Kidney (tissue), 14 donors: ENCODE results near the gene MAP3K7CL. TPM values are rescaled to one million over a fixed set of nuclear protein-coding genes. Genes with fewer than 3 reads are reported as not detected.

Source experiments
- DNase-seq, 5 donors: peaks; one replicate each; pipeline ENCODE4 v3.0.0-alpha.2; 2013 to 2020
- FAIRE-seq: peaks from 2 replicates; lab custom pipeline; 2012; peaks lifted over from hg19 to GRCh38; lab: Jason Lieb, UNC
- H3K27ac ChIP-seq, 2 donors: one replicate each; pipeline ENCODE4 v1.7.0; 2013; ENCODE audit warnings: low read depth in 2 of 2, low read length in 2 of 2, inconsistent platforms in 1 of 2
- H3K27me3 ChIP-seq: one replicate; pipeline ENCODE4 v1.7.1; 2013; ENCODE audit warnings: low read length, inconsistent platforms; ENCODE audit not compliant: control insufficient read depth, insufficient read depth
- H3K36me3 ChIP-seq, 3 donors: one replicate each; pipeline versions ENCODE4 v1.7.0 to v1.7.1; 2013; ENCODE audit warnings: low read length in 3 of 3, control low read depth in 1 of 3, inconsistent platforms in 1 of 3; ENCODE audit not compliant: insufficient read depth in 3 of 3, control insufficient read depth in 2 of 3
- H3K4me1 ChIP-seq, 3 donors: one replicate each; pipeline versions ENCODE4 v1.7.0 to v1.7.1; 2013; ENCODE audit warnings: low read length in 3 of 3, inconsistent platforms in 1 of 3, low read depth in 1 of 3; ENCODE audit not compliant: control insufficient read depth in 2 of 3, insufficient read depth in 2 of 3
- H3K4me3 ChIP-seq, 3 donors: one replicate each; pipeline versions ENCODE4 v1.7.0 to v1.8.1; 2013; ENCODE audit warnings: low read length in 3 of 3, control low read depth in 1 of 3, inconsistent platforms in 1 of 3
- H3K9ac ChIP-seq, 3 donors: one replicate each; pipeline versions ENCODE4 v1.7.0 to v1.7.1; 2013; ENCODE audit warnings: low read length in 3 of 3, control low read depth in 1 of 3, inconsistent platforms in 1 of 3
- H3K9me3 ChIP-seq, 3 donors: one replicate each; pipeline versions ENCODE4 v1.7.0 to v1.7.1; 2013; ENCODE audit warnings: low read length in 3 of 3, control low read depth in 1 of 3, inconsistent platforms in 1 of 3; ENCODE audit not compliant: control insufficient read depth in 2 of 3, insufficient read depth in 1 of 3
- CTCF ChIP-seq: IDR thresholded peaks from 3 replicates; pipeline ENCODE4 v1.5.1; 2012; ENCODE audit warnings: mild to moderate bottlenecking, moderate library complexity, borderline replicate concordance; ENCODE audit not compliant: insufficient read depth; ENCODE audit errors: extremely low read depth
- intact Hi-C: fragments of 100-400 bp; cut with DNase I; formaldehyde crosslinking; loops from one replicate; pipeline ENCODE4 v1.11.1; 2022
- polyA plus RNA-seq: library from polyadenylated mRNA; stranded (reverse); fragments of 350-450 nt; fragmentation: Illumina TruSeq; extraction: RNeasy Lipid Tissue Mini Kit (QIAGEN cat#74804); gene quantifications from one replicate; pipeline ENCODE4 v1.2.3, GENCODE V29; 2014; ENCODE audit warnings: low read depth, low replicate concordance; ENCODE audit not compliant: insufficient read depth
- total RNA-seq: library from RNA; stranded (reverse); fragmentation: NEBNext Ultra II Directional; extraction: Animal tissue kit (Norgen Biotek cat#: 25700); gene quantifications from one replicate; pipeline ENCODE4 v1.2.1, GENCODE V29; 2021
- donor health status: control.
- donor health status: control.
- donor health status: control.
- donor health status: control.
- donor health status: control.
- donor health status: DM: yes; HTN: yes; CAD: no.
- donor health status: Normal renal cell carcinoma (clear cell type).

Gene MAP3K7CL
- total and polyA plus RNA-seq, 2 donors from 2014 or later = 5.4 to 12.7 TPM

GRCh38 chr21:29221253-29221744 lies 90.9 kb downstream of the MAP3K7CL start:
- no peak overlapping the region for H3K27ac ChIP-seq
- H3K4me3 ChIP-seq = no peak overlapping the region
- no peaks in the 10 kb centered on the region for H3K4me1 ChIP-seq
- no peaks in the 10 kb centered on the region for H3K27me3 ChIP-seq
- no peak for TF ChIP-seq CTCF
- no peaks in the 10 kb centered on the region for H3K9me3 ChIP-seq
- H3K9ac ChIP-seq = no peak overlapping the region
- FAIRE-seq = no peak
- no peak for DNase-seq
- no peaks in the 10 kb centered on the region for H3K36me3 ChIP-seq
- intact Hi-C loops = no loop called here

GRCh38 chr21:29224006-29224405 lies 93.6 kb downstream of the MAP3K7CL start:
- no peaks in the 10 kb centered on the region for H3K36me3 ChIP-seq
- no peak for TF ChIP-seq CTCF
- H3K27me3 ChIP-seq = no peaks in the 10 kb centered on the region
- FAIRE-seq = no peak
- H3K9ac ChIP-seq = no peak overlapping the region
- H3K27ac ChIP-seq = no peak overlapping the region
- H3K4me1 ChIP-seq = no peaks in the 10 kb centered on the region
- intact Hi-C loops = no loop called here
- no peaks in the 10 kb centered on the region for H3K9me3 ChIP-seq
- no peak for DNase-seq
- H3K4me3 ChIP-seq = no peak overlapping the region

Other genes with a start within 250 kb of the MAP3K7CL start
- gene LTN1, start 137.8 kb upstream of the MAP3K7CL start, total RNA-seq = 25.0 TPM
- 3.6 TPM for gene LTN1, start 137.8 kb upstream of the MAP3K7CL start, polyA plus RNA-seq
- gene RWDD2B, start 111.3 kb upstream of the MAP3K7CL start, total RNA-seq = 16.0 TPM
- 24.0 TPM for gene RWDD2B, start 111.3 kb upstream of the MAP3K7CL start, polyA plus RNA-seq
- 35.8 TPM for gene USP16, start 106.0 kb upstream of the MAP3K7CL start, total RNA-seq
- gene USP16, start 106.0 kb upstream of the MAP3K7CL start, polyA plus RNA-seq = 17.8 TPM
- 101 TPM for gene CCT8, start 57.0 kb upstream of the MAP3K7CL start, total RNA-seq
- gene CCT8, start 57.0 kb upstream of the MAP3K7CL start, polyA plus RNA-seq = 119 TPM
- 85.1 TPM for gene BACH1, start 168.3 kb downstream of the MAP3K7CL start, total RNA-seq
- 5.6 TPM for gene BACH1, start 168.3 kb downstream of the MAP3K7CL start, polyA plus RNA-seq